DMS 273 (cell line): ENCODE results near the gene TMEM147.

Source experiments
- DNase-seq: peaks from one replicate; lab custom pipeline; 2025; ENCODE audit not compliant: unreplicated experiment; lab: John Stamatoyannopoulos, UW

Gene TMEM147

GRCh38 chr19:35545855-35546381 is 492 bp downstream of the TMEM147 start:
- DNase-seq: peak; percentile 69

DNA sequence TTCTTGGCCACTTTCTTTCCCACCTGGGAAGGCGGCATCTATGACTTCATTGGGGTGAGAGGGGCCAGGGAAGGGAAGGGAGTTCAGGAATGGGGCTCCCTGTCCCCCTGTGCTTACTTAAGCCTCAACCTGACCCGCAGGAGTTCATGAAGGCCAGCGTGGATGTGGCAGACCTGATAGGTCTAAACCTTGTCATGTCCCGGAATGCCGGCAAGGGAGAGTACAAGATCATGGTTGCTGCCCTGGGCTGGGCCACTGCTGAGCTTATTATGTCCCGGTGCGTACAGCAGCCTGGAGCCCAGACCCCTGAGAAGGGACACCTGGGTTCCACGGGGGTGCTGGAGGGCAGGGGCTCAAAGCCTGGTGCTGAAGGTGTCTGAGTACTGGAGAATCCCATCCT is 1.1 kb downstream of the TMEM147 start:
- no peak for DNase-seq

GRCh38 chr19:35549174-35549788 is 3.9 kb downstream of the TMEM147 start:
- peak; percentile 92 for DNase-seq

DNA sequence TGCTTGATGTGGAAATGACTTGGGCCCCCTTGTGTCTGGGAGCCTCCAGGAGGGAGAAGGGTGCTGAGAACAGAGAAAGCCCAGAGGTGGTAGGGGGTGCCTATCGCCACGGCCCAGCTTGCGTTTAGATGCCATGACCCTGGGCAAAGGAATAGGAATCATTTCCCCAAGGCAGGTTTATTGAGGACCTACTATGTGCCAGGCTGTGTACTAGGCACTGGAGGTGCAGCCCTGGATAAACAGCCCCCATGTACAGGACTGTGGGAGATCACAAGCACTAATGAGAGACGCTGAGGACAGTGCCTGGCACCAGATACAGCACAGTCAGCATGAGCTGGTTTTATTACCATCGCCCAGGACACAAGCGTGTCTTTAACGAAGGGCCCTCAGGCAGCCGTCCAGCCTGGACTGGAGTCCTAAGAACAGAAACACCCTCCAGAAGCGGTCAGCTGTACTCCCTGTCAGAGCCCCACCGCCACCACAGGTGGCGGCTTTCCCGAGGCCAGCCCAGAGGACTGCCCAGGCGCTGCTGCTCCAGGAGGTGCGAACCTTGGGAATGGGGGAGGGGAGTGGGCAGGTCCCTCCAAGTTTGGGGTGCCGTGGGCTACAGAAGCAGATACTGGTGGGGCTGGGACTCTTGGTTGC is 4.6 kb downstream of the TMEM147 start:
- no peak for DNase-seq

DNA sequence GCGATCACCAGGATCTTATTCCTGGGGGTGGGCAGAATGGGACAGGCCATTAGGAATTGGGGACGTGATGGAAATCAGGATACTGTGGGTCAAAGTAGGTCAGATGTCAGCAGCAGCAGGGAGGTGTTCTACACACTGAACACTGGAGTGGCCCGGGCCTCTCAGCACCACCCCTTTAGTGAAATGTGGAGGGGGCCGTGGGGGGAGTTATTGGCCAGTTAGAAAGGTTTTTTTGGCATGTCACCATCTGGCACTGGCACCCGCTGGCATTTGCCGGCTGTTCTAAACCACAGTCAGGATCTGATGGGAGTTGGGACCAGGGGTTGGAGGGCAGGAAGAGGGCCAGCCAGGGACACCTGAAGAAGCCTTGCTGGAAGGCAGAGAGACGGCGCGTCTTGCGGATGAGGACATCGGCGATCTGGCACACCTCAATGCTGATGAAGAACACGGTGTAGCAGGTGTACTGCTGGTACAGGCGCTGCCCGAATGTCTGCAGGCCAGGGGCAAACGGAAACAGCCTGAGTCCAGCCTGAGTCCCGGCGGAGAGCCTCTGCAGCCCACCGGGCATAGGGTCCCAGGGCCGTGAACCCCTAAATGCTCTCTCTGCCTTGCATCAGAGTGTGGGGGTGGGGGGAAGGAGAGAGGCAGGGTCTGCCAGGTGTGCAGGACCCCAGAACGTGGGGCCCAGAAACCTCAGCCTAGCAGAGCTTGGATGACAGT is 5.8 kb downstream of the TMEM147 start:
- peak; percentile 48 for DNase-seq

- DNase-seq: no peak
These were observed 7.3 kb downstream of the TMEM147 start for GRCh38 chr19:35552534-35553384.

GRCh38 chr19:35553385-35554000 is 8.1 kb downstream of the TMEM147 start:
- no peak for DNase-seq

DNA sequence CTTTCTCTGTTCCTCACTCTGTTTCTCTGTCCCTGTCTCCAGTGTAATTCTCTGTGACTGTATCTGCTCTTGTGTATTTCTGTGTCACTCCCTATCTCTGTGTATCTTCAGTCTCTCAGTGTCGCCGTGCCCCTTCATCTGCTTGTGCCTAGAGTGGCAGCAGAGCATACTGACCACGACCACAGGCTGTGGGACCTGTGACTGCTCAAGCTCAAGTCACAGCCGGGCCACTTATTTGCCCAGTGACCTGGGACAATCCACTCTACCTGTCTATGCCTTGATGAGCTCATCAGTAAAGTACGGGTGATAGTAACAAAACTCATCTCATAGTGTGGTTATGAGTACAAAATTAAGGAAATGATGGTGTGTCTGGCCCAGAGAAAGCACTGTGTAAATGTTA is 8.7 kb downstream of the TMEM147 start:
- DNase-seq: no peak

DNA sequence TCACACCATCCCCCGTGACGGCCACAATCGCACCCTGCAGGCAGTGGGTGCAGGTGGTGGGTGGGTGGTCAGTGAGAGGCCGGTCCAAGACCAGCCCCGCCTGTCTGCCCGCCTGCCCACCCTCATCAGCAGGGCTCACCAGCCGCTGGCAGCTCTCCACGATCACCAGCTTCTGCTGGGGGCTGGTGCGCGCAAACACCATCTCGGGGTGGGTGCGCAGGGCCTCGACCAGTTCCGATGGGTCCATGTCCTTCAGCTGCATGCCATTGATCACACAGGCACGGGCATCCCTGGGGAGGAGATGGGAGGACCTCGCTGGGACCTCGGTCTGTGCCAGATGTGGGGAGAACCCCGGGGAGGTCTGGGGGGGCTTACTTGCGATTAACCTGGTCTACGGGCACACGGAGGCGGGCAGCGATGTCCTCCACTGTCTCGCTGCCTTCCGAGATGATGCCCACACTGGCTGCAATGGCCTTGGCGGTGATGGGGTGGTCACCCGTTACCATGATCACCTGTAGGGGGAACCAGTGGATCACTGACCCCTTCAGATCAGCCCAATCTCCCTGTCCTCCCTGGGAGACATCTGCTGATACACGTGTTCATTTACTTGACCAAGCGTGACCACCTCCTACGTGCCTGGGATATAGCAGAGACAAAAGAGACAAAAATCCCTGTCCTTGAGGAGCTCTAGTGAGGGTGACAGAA is 10.0 kb downstream of the TMEM147 start:
- peak; percentile 58 for DNase-seq

GRCh38 chr19:35556025-35556590 is 10.7 kb downstream of the TMEM147 start:
- DNase-seq: no peak

DNA sequence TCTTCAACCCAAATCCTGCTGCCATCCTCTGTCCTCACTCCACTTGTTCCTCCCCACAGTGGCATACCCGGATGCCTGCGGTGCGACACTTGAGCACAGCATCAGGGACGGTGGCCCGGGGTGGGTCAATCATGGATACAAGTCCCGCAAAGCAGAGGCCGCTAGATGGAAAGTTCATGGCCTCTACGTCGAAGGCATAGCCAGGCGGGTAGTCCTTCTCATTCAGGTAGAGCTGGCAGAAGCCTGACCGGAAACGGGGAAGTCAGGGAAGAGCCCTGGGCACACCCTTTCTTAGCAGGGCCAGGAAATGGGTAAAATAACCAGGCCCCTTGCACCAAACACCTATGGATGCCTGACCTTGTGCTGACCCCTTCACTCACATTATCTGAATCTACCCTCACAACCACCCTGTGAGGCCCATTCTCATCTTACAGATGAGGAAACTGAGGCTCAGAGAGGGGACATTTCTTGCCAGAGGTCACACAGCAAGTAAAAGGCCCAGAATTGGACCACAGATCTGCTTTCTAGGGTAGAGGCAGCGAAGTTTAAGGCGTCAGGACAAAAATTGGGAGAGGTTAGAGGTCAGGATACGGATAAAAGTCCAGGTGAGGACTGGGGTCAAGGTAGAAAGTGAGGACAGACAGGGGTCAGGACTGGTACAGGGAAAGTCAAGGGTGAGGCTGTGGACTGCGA is 11.6 kb downstream of the TMEM147 start:
- DNase-seq: no peak

GRCh38 chr19:35557539-35558399 is 12.3 kb downstream of the TMEM147 start:
- peak; percentile 83 for DNase-seq

- no peak for DNase-seq
These were observed 13.2 kb downstream of the TMEM147 start for GRCh38 chr19:35558400-35559280.

GRCh38 chr19:35559281-35559659 is 13.8 kb downstream of the TMEM147 start:
- DNase-seq: no peak

DNA sequence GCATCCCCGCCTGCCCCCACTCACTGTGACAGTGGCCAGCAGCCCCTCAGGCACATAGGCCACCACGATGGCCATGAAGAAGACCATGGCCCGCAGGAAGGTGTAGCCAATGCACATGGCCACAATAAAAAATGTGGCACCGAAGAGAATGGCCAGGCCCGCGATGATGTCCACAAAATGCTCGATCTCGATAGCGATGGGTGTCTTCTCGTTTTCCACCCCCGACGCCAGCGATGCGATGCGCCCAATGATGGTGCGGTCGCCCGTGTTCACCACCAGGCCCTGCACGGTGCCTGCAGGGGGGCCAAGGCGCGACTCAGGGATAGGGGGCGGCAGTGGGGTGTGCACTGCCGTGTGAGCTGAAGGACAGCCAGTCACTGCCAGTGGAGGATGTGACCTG is 14.4 kb downstream of the TMEM147 start:
- no peak for DNase-seq

DNA sequence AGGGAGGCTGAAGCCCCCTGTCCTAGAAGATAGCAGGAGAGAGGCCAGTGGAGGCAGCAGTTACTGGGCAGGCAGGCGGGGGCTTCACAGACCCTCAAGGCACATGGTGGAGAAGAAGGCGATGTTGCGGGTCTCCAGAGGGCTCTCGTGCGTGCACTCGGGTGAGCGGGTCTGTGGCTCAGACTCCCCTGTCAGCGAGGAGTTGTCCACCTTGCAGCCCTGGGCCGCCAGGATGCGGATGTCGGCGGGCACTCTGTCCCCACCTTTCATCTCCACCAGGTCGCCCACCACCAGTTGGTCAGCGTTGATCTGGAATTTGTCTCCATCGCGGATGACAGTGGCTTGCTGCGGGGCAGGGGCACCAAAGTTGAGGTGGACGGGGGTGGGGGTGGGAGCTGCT is 14.8 kb downstream of the TMEM147 start:
- no peak for DNase-seq

DNA sequence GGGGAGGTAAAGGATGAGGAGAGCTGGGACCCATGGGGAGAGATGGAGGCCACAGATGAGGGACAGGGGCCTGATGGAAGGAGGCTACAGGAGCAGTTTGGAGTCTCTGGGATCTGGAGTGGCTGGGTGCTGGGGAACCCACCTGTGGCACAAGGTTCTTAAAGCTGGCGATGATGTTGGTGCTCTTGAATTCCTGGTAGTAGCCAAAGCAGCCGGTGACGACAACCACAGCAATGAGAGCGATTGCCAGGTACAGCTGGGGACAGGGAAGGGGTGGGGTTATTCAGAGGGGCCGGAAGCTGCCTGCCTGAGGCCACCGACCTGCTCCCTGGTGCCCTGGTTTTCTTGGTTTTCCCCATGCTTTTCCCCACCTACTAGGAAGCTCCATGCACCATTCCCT is 15.3 kb downstream of the TMEM147 start:
- no peak for DNase-seq
